Neural crest cell (in vitro differentiated cells): Measurements from ENCODE around the gene ADORA1. TPM values are rescaled to one million over a fixed set of nuclear protein-coding genes. Genes with fewer than 3 reads are reported as not detected.
A peak's percentile ranks its signal among the peaks of the same experiment; 100 is the strongest.

Experiments
- DNase-seq: peaks from one replicate; pipeline ENCODE4 v3.0.0; 2021; ENCODE audit warnings: low read depth, mixed read lengths, low spot score
- H3K27ac Mint-ChIP-seq: one replicate; pipeline ENCODE4 v1.8.0; 2021; ENCODE audit warnings: mild to moderate bottlenecking, mixed read lengths; ENCODE audit not compliant: unreplicated experiment
- H3K27me3 Mint-ChIP-seq: 2 replicates; pipeline ENCODE4 v1.8.0; 2021; ENCODE audit warnings: low read depth, mild to moderate bottlenecking, mixed read lengths
- H3K36me3 Mint-ChIP-seq: 2 replicates; pipeline ENCODE4 v1.8.0; 2021; ENCODE audit warnings: low read depth, mild to moderate bottlenecking, mixed read lengths
- H3K4me1 Mint-ChIP-seq: 2 replicates; pipeline ENCODE4 v1.8.0; 2021; ENCODE audit warnings: mixed read lengths
- H3K4me3 Mint-ChIP-seq: one replicate; pipeline ENCODE4 v1.8.0; 2021; ENCODE audit warnings: mild to moderate bottlenecking, mixed read lengths
- H3K9me3 Mint-ChIP-seq: 2 replicates; pipeline ENCODE4 v1.8.0; 2021; ENCODE audit warnings: mixed read lengths
- total RNA-seq: library from RNA; stranded (reverse); gene quantifications from 2 replicates; pipeline ENCODE4 v1.2.1, GENCODE V29; 2021
- TF ChIP-seq, protein P1 (sequence below): fragments of 200-600 bp; sonication (generic); conservative IDR thresholded peaks from 2 replicates; pipeline ENCODE4 v1.5.0; 2021; ENCODE audit warnings: antibody characterized with exemption, mild to moderate bottlenecking

The ADORA1 gene
- total RNA-seq, 1 donor from 2014 or later = 1.9 TPM

DNA sequence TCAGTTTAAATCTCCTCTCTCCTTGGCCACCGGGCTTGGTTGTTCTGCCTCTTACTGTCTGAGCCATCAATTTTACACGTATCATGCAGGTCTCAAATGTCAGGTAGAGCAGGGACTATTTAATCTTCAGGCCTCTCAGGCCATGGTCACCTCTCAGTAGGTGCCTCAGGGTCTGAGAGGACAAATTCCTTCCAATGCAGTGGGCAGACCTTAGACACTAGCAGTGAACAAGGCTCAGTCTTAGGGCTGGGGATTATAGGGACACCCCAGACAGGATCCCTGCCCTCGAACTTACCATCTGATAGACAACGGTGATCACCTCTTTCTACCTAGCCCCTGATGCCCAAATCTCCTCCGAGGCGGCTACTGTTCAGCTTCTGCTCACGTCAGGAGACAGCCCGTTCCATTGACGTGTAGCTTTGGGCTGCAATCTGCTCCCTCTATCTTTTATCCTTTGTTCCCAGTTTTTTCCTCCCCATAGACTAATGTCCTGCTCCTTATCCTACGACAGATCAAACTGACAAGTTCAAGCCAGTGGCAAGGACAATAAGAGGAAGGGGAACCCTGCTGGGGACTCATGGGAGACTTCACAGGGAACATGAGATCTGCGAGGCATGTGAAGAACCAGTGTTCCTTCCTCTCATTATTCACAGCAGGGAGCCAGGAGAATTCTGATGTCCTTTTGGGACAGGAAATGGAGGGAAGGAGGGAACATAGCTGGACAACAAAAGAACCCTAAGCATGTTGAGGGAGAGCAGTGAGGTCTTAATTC, 40.3 kb upstream of the ADORA1 start:
- no peaks in the 10 kb centered on the region for H3K36me3 Mint-ChIP-seq
- TF ChIP-seq, protein P1, sequence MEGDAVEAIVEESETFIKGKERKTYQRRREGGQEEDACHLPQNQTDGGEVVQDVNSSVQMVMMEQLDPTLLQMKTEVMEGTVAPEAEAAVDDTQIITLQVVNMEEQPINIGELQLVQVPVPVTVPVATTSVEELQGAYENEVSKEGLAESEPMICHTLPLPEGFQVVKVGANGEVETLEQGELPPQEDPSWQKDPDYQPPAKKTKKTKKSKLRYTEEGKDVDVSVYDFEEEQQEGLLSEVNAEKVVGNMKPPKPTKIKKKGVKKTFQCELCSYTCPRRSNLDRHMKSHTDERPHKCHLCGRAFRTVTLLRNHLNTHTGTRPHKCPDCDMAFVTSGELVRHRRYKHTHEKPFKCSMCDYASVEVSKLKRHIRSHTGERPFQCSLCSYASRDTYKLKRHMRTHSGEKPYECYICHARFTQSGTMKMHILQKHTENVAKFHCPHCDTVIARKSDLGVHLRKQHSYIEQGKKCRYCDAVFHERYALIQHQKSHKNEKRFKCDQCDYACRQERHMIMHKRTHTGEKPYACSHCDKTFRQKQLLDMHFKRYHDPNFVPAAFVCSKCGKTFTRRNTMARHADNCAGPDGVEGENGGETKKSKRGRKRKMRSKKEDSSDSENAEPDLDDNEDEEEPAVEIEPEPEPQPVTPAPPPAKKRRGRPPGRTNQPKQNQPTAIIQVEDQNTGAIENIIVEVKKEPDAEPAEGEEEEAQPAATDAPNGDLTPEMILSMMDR = no peak
- peaks cover 10% of the 10 kb centered on the region for H3K27me3 Mint-ChIP-seq
- H3K9me3 Mint-ChIP-seq = no peaks in the 10 kb centered on the region
- H3K4me1 Mint-ChIP-seq = peaks cover 8% of the 10 kb centered on the region
- no peak overlapping the region for H3K4me3 Mint-ChIP-seq
- DNase-seq = no peak
- no peak overlapping the region for H3K27ac Mint-ChIP-seq

DNA sequence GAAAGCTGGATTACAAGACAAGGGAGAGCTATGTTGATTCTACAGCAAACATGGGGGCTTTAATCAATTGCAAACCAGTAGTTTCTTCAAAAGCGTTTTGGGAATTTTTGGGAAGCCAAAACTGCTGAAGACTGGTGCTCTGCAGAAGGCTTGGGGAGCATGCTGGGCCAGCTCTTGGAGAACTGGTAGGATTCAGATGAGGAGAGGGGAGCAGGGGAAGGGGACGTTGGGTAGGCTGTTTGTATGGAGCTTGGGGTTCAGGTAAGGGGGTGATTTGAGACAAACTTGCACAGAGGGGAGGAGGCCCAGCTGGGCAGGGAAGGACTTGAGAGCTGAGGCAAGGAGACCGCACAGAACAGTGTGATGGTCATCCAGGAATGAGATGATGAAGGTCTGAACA, 39.1 kb upstream of the ADORA1 start:
- H3K36me3 Mint-ChIP-seq = no peaks in the 10 kb centered on the region
- H3K27ac Mint-ChIP-seq = peak overlapping the region; percentile 72
- no peaks in the 10 kb centered on the region for H3K9me3 Mint-ChIP-seq
- TF ChIP-seq, protein P1 = no peak
- peaks cover 10% of the 10 kb centered on the region for H3K27me3 Mint-ChIP-seq
- no peak for DNase-seq
- no peak overlapping the region for H3K4me3 Mint-ChIP-seq
- peaks cover 5% of the 10 kb centered on the region for H3K4me1 Mint-ChIP-seq

DNA sequence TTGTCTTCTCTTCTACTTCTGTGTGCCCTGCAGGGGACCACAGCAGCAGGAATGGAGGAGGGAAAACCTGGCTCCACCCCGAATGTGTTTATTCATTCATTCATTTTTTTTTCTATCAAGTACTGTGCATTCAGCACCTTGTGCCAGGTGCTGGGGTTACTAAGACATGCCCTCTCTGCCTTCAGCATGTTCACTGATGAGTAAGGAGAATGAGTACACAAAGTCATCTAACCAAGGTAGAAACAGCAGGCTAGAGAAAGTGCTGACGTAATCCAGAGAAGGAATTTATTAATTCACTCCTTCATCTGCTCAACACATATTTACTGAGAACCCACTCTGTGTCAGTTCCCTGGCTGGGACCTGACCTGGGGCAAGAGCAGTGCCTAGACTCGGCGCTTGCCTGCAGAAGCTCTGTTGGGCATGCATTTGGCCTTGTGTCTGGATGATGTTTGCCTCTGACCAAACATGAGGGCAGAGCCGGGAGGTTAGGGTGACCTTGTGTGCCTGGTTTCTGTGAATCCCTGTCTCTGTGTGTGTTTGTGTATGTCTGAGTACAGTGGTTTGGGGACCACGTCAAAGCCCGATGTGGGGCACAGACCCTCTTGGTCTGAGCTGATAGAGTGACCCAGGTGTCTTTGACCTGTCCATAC, 38.4 kb upstream of the ADORA1 start:
- no peaks in the 10 kb centered on the region for H3K36me3 Mint-ChIP-seq

DNA sequence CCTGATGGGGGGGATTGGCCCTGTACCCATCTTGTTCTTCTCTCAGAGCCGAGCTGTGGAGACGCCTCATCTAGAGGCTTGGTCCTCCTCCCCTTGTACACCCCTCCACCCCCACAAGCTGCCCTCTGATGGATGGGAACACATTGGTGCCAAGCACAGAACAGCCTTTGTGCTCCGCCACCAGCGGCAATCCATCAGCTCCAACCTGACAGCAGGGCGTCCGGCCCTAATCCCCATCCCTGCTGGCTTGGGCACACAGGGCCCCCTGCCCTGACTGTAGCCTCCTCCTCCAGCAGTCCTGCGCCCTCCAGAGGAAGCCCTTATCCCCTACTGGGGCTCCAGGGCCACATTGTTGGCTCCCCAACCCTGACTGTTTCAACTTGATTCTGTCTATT, 37.9 kb upstream of the ADORA1 start:
- TF ChIP-seq, protein P1 = no peak
- peaks cover 6% of the 10 kb centered on the region for H3K9me3 Mint-ChIP-seq
- peaks cover 3% of the 10 kb centered on the region for H3K36me3 Mint-ChIP-seq
- no peak for DNase-seq
- peaks cover 10% of the 10 kb centered on the region for H3K27me3 Mint-ChIP-seq
- H3K4me3 Mint-ChIP-seq = no peak overlapping the region
- no peak overlapping the region for H3K27ac Mint-ChIP-seq
- peaks cover 5% of the 10 kb centered on the region for H3K4me1 Mint-ChIP-seq

More for the DNA sequence above, 38.4 kb upstream of the ADORA1 start:
- Mint-ChIP-seq H3K9me3 (peaks cover 2% of the 10 kb centered on the region), H3K4me3 (no peak overlapping the region), H3K4me1 (peaks cover 5% of the 10 kb centered on the region), H3K27me3 (peaks cover 10% of the 10 kb centered on the region), H3K27ac (no peak overlapping the region)
- TF ChIP-seq, protein P1 = no peak
- DNase-seq = no peak

DNA sequence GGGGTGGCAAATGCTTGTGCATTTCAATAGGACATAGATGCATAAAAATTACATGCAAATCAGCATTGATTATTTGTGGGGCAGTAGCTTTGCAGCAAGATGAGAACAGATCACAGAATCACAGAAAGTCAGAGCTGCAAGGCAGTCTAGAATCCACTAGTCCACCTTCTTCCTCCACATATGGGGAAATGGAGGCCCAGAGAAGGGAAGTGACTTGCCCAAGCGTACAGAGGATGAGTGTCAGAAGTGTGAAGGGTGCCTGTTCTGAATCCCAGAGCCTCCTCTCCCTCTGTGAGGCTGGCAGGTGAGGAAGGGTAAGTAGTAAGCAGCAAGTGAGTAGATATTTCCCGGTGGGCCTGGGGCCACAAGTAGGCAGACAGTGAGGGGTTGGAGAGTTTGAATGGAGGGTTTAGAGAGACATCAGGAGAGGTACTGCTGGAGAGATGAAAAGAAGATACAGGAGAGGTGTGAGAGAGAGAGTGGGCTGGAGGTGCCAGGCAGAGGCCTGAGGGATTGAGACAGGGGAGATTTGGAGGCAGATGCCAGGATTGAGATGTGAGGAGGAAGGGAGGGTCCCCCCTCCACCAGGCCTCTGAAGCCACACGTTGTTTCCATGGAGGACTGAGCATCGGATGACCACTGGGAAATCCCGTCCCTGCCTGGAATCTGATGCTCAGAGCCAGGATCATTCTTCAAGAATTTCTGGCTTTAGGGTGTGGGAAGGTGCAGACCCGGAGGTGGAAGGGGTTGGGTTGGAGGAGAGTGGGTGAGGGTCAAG, 36.9 kb upstream of the ADORA1 start:
- Mint-ChIP-seq H3K4me3 (no peak overlapping the region), H3K36me3 (peaks cover 4% of the 10 kb centered on the region), H3K27ac (peak overlapping the region; percentile 89), H3K27me3 (peaks cover 10% of the 10 kb centered on the region), H3K4me1 (peaks cover 5% of the 10 kb centered on the region), H3K9me3 (peaks cover 15% of the 10 kb centered on the region)
- no peak for DNase-seq
- TF ChIP-seq, protein P1 = no peak
